IPS-18a (cell line): ENCODE measurements around the gene SVEP1.

Experiments
- H3K27ac ChIP-seq: one replicate; pipeline ENCODE4 v1.5.1; 2013; ENCODE audit warnings: low read length
- H3K27me3 ChIP-seq: one replicate; pipeline ENCODE4 v1.6.1; 2013; ENCODE audit warnings: mild to moderate bottlenecking, low read length; ENCODE audit not compliant: control insufficient read depth, insufficient read depth
- H3K36me3 ChIP-seq: one replicate; pipeline ENCODE4 v1.6.1; 2013; ENCODE audit warnings: low read depth, low read length; ENCODE audit not compliant: control insufficient read depth
- H3K4me1 ChIP-seq: one replicate; pipeline ENCODE4 v1.6.1; 2013; ENCODE audit warnings: low read depth, low read length; ENCODE audit not compliant: control insufficient read depth
- H3K4me3 ChIP-seq: one replicate; pipeline ENCODE4 v1.5.1; 2013; ENCODE audit warnings: low read length
- H3K9ac ChIP-seq: one replicate; pipeline ENCODE4 v1.6.1; 2013; ENCODE audit warnings: mild to moderate bottlenecking, low read length, moderate library complexity
- H3K9me3 ChIP-seq: one replicate; pipeline ENCODE4 v1.6.1; 2013; ENCODE audit warnings: low read depth, low read length; ENCODE audit not compliant: control insufficient read depth

Gene SVEP1

GRCh38 chr9:110517483-110517882 lies 62.1 kb downstream of the SVEP1 start:
- no peak overlapping the region for H3K27ac ChIP-seq
- H3K9me3 ChIP-seq, result no peaks in the 10 kb centered on the region
- H3K4me3 ChIP-seq, result no peak overlapping the region
- no peaks in the 10 kb centered on the region for H3K4me1 ChIP-seq
- H3K9ac ChIP-seq, result no peak overlapping the region
- H3K27me3 ChIP-seq, result no peaks in the 10 kb centered on the region
- no peaks in the 10 kb centered on the region for H3K36me3 ChIP-seq

GRCh38 chr9:110514897-110515296 lies 64.6 kb downstream of the SVEP1 start:
- Histone ChIP-seq H3K27me3 (no peaks in the 10 kb centered on the region), H3K27ac (no peak overlapping the region), H3K36me3 (no peaks in the 10 kb centered on the region), H3K4me3 (no peak overlapping the region), H3K9me3 (no peaks in the 10 kb centered on the region), H3K4me1 (no peaks in the 10 kb centered on the region), H3K9ac (no peak overlapping the region)

GRCh38 chr9:110512817-110513216 lies 66.7 kb downstream of the SVEP1 start:
- no peaks in the 10 kb centered on the region for H3K27me3 ChIP-seq
- no peak overlapping the region for H3K9ac ChIP-seq
- H3K27ac ChIP-seq, result no peak overlapping the region
- H3K9me3 ChIP-seq, result no peaks in the 10 kb centered on the region
- no peaks in the 10 kb centered on the region for H3K4me1 ChIP-seq
- no peak overlapping the region for H3K4me3 ChIP-seq
- no peaks in the 10 kb centered on the region for H3K36me3 ChIP-seq

DNA sequence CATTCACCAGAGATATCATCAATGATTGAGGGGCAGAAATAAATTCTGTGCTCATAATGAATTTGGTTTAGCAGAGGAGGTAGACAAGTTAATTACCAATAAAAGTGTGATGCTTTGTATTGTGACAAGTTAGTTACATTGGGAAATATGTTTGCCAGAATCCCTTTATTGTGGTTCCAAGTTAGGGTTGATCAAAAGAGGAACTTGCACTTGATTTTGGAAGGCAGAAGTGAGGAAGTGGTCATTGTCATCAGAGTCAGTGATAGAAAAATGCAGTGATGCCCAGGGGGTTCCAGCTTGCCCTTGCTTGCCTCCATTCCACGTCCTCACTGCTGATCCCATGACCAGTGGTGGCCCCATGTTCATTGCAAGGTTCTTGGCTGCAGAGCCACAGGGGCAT lies 69.7 kb downstream of the SVEP1 start:
- Histone ChIP-seq H3K27ac (no peak overlapping the region), H3K4me3 (no peak overlapping the region), H3K36me3 (no peaks in the 10 kb centered on the region), H3K9ac (no peak overlapping the region), H3K9me3 (no peaks in the 10 kb centered on the region), H3K27me3 (no peaks in the 10 kb centered on the region), H3K4me1 (no peaks in the 10 kb centered on the region)

DNA sequence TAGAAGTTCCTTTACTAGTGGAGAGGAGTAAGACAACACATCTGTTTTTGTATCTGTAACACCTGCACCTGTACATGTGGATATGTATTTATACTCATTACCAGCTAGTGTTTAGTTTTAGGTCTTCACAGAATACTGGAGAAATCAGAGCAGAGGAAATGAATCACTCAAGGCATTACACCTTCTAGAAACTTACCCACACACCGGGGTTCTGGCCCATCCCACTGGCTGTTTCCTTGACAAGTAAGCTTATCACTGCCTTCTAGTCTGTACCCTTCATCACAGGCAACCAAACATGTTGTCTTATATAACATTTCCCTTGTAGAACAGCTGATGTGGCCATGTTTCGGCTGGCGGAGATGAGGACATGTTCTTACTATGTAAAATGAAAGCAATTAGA lies 76.7 kb downstream of the SVEP1 start:
- Histone ChIP-seq H3K27ac (no peak overlapping the region), H3K27me3 (no peaks in the 10 kb centered on the region), H3K36me3 (no peaks in the 10 kb centered on the region), H3K9me3 (no peaks in the 10 kb centered on the region), H3K4me1 (no peaks in the 10 kb centered on the region), H3K9ac (no peak overlapping the region), H3K4me3 (no peak overlapping the region)

DNA sequence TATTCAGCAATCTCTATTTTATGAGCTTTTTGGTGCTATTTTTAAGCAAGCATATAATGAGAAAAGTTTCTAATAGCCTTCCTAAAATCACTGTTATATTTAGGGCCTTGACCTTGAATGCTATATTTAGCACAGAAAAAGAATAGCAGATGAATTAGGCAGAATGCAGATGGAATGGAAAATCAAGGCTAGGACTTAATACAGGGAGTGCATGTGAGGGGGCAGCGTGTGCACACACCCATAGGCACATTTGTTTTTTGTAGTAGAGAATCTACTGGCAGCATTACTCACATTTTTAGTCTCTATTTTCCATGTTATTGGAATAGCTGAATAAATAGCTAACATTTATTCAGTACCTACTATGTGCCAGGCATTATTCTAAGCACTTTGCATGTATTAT lies 79.9 kb downstream of the SVEP1 start:
- H3K9ac ChIP-seq, result no peak overlapping the region
- H3K27me3 ChIP-seq, result no peaks in the 10 kb centered on the region
- H3K4me3 ChIP-seq, result no peak overlapping the region
- no peaks in the 10 kb centered on the region for H3K36me3 ChIP-seq
- H3K9me3 ChIP-seq, result no peaks in the 10 kb centered on the region
- no peaks in the 10 kb centered on the region for H3K4me1 ChIP-seq
- H3K27ac ChIP-seq, result no peak overlapping the region

DNA sequence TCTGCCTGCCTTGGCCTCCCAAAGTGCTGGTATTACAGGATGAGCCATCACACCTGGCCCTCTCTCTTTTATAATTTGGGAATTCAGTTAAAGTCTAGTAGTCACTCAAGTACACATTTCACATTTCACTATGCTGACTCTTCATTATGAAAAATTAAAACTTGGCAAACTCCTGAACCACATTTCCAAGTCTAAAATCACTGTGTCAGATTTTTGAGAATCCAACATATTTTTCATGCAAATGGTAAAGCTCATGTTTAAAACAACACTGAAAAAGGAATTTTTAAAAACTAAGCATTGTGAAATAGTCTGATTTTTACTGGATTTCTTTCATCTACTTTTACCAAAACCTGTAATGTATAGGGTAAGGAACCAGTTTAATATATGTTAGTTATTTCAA lies 92.3 kb downstream of the SVEP1 start:
- H3K4me3 ChIP-seq, result no peak overlapping the region
- no peaks in the 10 kb centered on the region for H3K36me3 ChIP-seq
- no peaks in the 10 kb centered on the region for H3K9me3 ChIP-seq
- H3K9ac ChIP-seq, result no peak overlapping the region
- H3K27ac ChIP-seq, result no peak overlapping the region
- H3K4me1 ChIP-seq, result no peaks in the 10 kb centered on the region
- no peaks in the 10 kb centered on the region for H3K27me3 ChIP-seq

- no peaks in the 10 kb centered on the region for H3K27me3 ChIP-seq
Measured at GRCh38 chr9:110486218-110486617, 93.3 kb downstream of the SVEP1 start.

GRCh38 chr9:110479481-110479880 lies 100.1 kb downstream of the SVEP1 start:
- H3K4me1 ChIP-seq, result peaks cover 4% of the 10 kb centered on the region
- H3K27ac ChIP-seq, result no peak overlapping the region
- no peak overlapping the region for H3K9ac ChIP-seq
- no peaks in the 10 kb centered on the region for H3K9me3 ChIP-seq
- H3K4me3 ChIP-seq, result no peak overlapping the region
- no peaks in the 10 kb centered on the region for H3K36me3 ChIP-seq
- H3K27me3 ChIP-seq, result no peaks in the 10 kb centered on the region

More at GRCh38 chr9:110486218-110486617, 93.3 kb downstream of the SVEP1 start:
- Histone ChIP-seq H3K27ac (no peak overlapping the region), H3K4me1 (no peaks in the 10 kb centered on the region), H3K36me3 (no peaks in the 10 kb centered on the region), H3K9me3 (no peaks in the 10 kb centered on the region), H3K9ac (no peak overlapping the region), H3K4me3 (no peak overlapping the region)

DNA sequence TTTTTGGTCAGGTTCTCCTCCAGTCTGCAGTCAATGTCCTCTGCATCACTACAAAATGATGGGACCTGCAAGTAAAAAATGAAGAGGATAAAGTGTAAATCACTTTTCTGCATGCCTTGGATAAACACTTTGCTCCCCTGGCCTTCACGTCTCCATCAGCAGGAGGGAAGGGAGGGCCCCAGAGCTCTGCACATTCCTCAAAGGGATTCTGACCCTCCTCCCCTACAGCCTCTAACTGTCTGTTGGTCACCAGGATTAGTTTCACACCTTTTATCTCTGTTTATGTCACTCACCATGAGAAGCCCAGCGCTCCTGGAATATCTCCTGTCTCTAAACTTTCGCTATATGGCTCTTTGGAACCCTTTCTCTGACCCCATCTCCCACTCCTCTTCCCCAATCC lies 103.3 kb downstream of the SVEP1 start:
- H3K4me1 ChIP-seq, result peaks cover 9% of the 10 kb centered on the region
- H3K27me3 ChIP-seq, result no peaks in the 10 kb centered on the region

DNA sequence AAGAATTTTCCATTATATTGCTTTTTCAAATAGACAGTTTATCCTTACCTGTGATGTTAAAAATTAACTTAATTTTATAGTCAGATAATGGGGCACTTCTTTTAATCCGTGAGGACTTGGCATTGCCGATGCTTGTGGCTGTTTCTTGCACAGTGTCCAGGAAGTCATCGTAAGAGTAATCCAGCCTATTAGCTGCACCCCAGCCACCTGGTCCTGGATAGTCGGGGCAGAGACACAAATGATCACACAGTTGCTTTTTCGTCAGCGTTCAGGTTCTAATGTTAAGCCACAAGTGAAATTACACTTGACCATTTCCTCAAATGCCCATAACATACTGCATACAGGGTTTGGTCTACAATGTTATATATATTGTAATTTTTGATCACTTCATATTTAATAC lies 107.4 kb downstream of the SVEP1 start:
- Histone ChIP-seq H3K27ac (no peak overlapping the region), H3K9ac (no peak overlapping the region), H3K4me3 (no peak overlapping the region), H3K9me3 (no peaks in the 10 kb centered on the region), H3K4me1 (peaks cover 12% of the 10 kb centered on the region), H3K27me3 (no peaks in the 10 kb centered on the region), H3K36me3 (no peaks in the 10 kb centered on the region)

More for the DNA sequence above, 103.3 kb downstream of the SVEP1 start:
- Histone ChIP-seq H3K36me3 (no peaks in the 10 kb centered on the region), H3K27ac (no peak overlapping the region), H3K9me3 (no peaks in the 10 kb centered on the region), H3K9ac (no peak overlapping the region), H3K4me3 (no peak overlapping the region)

GRCh38 chr9:110468950-110469349 lies 110.6 kb downstream of the SVEP1 start:
- H3K27me3 ChIP-seq, result no peaks in the 10 kb centered on the region
- no peak overlapping the region for H3K4me3 ChIP-seq
- H3K4me1 ChIP-seq, result peaks cover 8% of the 10 kb centered on the region
- no peak overlapping the region for H3K9ac ChIP-seq
- no peaks in the 10 kb centered on the region for H3K9me3 ChIP-seq
- no peaks in the 10 kb centered on the region for H3K36me3 ChIP-seq
- no peak overlapping the region for H3K27ac ChIP-seq
